Mucosa of gallbladder (tissue), 1 donor: ENCODE results near the gene SUSD3. TPM values are rescaled to one million over a fixed set of nuclear protein-coding genes. Genes with fewer than 3 reads are reported as not detected.

ENCODE experiments used
- total RNA-seq: library from RNA; stranded (reverse); gene quantifications from one replicate; pipeline ENCODE4 v1.2.1, GENCODE V29; 2021
- donor health status: DM: no; HTN: no; CAD: no.

Gene SUSD3
- total RNA-seq, 1 donor from 2014 or later = 5.0 TPM

Other genes with a start within 250 kb of the SUSD3 start
- gene ZNF484, start 180.7 kb upstream of the SUSD3 start, total RNA-seq = 9.5 TPM
- 8.2 TPM for gene FGD3, start 111.2 kb upstream of the SUSD3 start, total RNA-seq
- 45.2 TPM for gene CARD19, start 37.5 kb downstream of the SUSD3 start, total RNA-seq
- 75.6 TPM for gene NINJ1, start 75.5 kb downstream of the SUSD3 start, total RNA-seq
- 37.2 TPM for gene WNK2, start 125.4 kb downstream of the SUSD3 start, total RNA-seq